GM12864 (cell line): Measurements from ENCODE around the gene RNF180.
"Not testable (repeated sequence)": the region's sequence is repeated elsewhere in the genome, so short reads cannot be mapped to it uniquely, and the experiment has no call there.

Source experiments
- DNase-seq: peaks from one replicate; pipeline ENCODE4 v3.0.0-alpha.2; 2011; ENCODE audit warnings: low read depth
- H3K4me3 ChIP-seq: 2 replicates; pipeline ENCODE4 v1.5.1; 2011; ENCODE audit warnings: mild to moderate bottlenecking, low read depth, low read length, control low read depth
- TF ChIP-seq, protein P1 (sequence below): IDR thresholded peaks from 2 replicates; pipeline ENCODE4 v1.5.1; 2011; ENCODE audit warnings: low read depth, mild to moderate bottlenecking, moderate library complexity, low read length, control low read depth, inconsistent platforms; ENCODE audit errors: missing control alignments

Gene RNF180

DNA sequence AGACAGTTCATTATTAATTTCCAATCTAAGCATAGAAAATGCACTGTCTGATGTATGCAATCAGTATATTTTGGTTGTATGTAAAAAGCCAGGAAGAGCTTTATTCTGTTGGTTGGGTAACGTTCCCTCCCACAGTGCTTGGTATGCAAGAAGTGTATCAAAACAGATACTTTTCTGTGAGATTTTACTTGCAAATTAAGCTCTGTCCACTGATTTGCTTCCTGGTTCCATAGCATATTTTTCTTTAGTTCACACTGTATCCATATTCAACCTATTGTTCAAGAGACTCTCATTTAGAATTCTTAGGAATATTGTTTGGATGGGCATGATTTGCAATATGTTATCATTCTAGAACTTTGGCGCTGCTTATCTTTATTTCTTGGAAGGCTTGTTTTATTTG lies 47.4 kb downstream of the RNF180 start:
- TF ChIP-seq, protein P1, sequence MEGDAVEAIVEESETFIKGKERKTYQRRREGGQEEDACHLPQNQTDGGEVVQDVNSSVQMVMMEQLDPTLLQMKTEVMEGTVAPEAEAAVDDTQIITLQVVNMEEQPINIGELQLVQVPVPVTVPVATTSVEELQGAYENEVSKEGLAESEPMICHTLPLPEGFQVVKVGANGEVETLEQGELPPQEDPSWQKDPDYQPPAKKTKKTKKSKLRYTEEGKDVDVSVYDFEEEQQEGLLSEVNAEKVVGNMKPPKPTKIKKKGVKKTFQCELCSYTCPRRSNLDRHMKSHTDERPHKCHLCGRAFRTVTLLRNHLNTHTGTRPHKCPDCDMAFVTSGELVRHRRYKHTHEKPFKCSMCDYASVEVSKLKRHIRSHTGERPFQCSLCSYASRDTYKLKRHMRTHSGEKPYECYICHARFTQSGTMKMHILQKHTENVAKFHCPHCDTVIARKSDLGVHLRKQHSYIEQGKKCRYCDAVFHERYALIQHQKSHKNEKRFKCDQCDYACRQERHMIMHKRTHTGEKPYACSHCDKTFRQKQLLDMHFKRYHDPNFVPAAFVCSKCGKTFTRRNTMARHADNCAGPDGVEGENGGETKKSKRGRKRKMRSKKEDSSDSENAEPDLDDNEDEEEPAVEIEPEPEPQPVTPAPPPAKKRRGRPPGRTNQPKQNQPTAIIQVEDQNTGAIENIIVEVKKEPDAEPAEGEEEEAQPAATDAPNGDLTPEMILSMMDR = no peak
- DNase-seq = no peak
- H3K4me3 ChIP-seq = no peak overlapping the region

DNA sequence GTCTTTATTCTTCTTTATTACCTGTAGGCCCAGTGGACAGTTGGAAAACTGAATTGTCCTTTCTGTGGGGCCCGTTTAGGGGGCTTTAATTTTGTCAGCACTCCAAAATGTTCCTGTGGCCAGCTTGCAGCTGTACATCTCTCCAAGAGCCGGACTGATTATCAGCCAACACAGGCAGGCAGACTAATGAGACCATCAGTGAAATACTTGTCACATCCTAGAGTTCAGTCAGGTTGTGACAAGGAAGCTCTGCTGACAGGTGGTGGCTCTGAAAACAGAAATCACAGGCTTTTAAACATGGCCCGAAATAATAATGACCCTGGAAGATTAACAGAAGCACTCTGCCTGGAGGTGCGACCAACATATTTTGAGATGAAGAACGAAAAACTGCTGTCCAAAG lies 47.9 kb downstream of the RNF180 start:
- no peak overlapping the region for H3K4me3 ChIP-seq
- no peak for DNase-seq
- TF ChIP-seq, protein P1 = no peak

DNA sequence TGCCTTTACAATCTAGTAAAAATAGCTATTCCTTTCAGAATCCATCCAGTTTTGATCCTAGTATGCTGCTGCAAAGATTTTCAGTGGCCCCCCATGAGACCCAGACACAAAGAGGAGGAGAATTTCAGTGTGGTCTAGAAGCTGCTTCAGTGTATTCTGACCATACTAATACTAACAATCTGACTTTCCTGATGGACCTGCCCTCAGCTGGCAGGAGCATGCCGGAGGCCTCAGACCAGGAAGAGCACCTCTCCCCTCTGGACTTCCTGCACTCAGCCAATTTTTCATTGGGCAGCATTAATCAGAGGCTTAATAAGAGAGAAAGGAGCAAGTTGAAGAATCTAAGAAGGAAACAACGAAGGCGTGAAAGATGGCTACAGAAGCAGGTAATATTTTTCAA lies 48.5 kb downstream of the RNF180 start:
- TF ChIP-seq, protein P1 = no peak
- no peak overlapping the region for H3K4me3 ChIP-seq
- DNase-seq = no peak

DNA sequence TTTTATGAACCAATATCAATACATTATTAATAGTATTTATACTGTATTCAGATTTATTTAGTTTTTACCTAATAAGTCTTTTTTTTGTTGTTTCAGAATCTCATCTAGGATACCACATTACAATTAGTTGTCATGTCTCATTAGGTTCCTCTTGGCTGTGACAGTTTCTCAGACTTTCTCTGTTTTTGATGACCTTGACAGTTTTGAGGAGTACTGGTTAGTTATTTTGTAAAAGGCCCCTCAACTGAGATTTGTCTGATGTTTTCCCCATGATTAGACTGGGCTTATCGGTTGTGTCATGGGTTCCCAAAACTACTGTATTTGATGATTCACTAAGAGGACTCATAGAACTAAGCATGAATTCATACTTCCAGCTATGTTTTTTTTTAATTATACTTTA lies 56.3 kb downstream of the RNF180 start:
- H3K4me3 ChIP-seq = no peak overlapping the region
- TF ChIP-seq, protein P1 = no peak
- DNase-seq = no peak

DNA sequence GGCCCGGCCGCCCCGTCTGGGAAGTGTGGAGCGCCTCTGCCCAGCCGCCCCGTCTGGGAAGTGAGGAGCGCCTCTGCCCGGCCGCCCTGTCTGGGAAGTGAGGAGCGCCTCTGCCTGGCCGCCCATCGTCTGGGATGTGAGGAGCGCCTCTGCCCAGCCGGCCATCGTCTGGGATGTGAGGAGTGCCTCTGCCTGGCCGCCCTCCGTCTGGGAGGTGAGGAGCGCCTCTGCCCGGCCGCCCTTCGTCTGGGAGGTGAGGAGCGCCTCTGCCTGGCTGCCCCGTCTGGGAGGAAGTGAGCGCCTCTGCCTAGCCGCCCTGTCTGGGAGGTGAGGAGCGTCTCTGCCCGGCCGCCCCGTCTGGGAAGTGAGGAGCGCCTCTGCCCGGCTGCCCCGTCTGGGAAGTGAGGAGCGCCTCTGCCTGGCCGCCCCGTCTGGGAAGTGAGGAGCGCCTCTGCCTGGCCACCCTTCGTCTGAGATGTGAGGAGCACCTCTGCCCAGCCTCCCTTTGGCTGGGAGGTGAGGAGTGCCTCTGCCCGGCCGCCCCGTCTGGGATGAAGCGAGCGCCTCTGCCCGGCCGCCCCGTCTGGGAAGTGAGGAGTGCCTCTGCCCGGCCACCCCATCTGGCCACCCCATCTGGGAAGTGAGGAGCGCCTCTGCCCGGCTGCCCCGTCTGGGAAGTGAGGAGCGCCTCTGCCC lies 59.8 kb downstream of the RNF180 start:
- not testable (repeated sequence) for H3K4me3 ChIP-seq, DNase-seq

DNA sequence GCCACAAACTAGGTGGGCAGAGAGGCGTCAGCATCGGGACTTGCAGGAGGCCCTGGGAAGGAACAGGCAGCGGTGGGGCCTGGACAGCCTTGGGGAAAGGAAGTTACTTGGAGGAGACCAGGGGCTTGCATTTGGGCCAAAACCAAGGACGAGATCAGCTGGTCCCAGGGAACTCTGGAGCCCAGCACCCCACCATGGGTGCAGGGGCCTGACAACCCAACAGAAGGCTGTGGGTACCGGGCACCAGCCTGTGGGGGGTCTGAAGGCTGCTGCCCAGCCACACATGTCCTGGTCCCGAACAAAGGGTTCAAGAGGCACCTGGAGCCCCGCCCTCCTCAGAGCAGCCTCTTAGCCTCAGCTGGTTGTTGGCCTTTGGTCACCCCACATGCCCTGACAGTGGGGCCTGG lies 61.5 kb downstream of the RNF180 start:
- H3K4me3 ChIP-seq, DNase-seq: not testable (repeated sequence)

DNA sequence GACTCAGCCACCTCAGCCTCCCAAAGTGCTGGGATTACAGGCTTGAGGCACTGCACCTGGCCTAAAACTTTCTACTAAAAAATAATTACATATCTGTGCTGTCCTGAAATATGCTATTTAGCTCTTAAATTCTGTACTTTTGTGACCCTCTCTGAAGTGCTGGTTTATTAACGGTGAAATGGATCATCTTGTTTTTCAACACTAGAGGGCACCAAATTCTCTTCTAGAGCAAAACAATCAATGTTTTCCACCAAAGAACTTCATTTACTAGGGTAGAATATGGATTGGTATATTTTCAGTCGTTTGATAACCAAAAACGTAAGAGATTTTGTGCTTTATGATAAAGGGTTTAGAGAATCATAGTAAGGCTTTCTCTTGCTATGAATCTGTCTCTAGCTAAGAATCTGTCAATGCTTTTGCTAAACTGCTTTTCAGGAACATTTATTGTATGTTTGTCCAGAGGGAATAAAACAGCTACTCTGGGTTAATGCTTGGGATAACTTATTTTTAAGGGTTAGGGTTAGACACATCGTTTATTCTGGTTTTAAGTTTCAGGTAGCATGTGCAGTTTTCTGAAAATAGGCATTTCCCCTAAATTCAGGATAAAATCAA lies 63.6 kb downstream of the RNF180 start:
- no peak for DNase-seq
- TF ChIP-seq, protein P1 = peak; percentile 30
- no peak overlapping the region for H3K4me3 ChIP-seq

DNA sequence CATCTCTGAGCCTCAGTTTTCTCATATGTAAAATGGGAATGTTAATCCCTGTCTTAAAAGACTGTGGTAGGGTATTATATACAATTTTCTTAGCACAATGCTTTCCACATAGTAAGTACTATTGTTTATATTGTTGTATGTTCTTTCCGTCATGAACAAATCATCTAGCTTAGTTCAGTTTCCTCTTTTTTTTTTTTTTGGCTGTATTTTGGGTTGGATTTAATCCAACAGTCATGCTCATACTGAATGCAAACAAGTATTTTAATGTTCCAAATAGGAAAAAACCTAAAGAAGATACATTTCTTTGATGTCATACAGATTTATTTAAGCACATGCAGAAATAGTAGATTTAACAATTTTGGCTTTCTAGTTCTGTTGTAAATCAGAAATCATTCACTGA lies 95.1 kb downstream of the RNF180 start:
- TF ChIP-seq, protein P1 = no peak
- H3K4me3 ChIP-seq = no peak overlapping the region
- no peak for DNase-seq
